T-cell (primary cell): ENCODE measurements around the gene NCF2. TPM values are rescaled to one million over a fixed set of nuclear protein-coding genes. Genes with fewer than 3 reads are reported as not detected.
A peak's percentile ranks its signal among the peaks of the same experiment; 100 is the strongest.
"Not testable (repeated sequence)": the region's sequence is repeated elsewhere in the genome, so short reads cannot be mapped to it uniquely, and the experiment has no call there.

Source experiments
- ATAC-seq, 4 experiments: fragments of 200-7000 bp in 3 of 4; fragments of 150-1000 bp in 1 of 4; cut with Tn5 transposase; replicated peaks in 1 of 4; 1 replicate in 3 of 4; 2 replicates in 1 of 4; pipeline ENCODE4 v1.10.0; 2021; ENCODE audit warnings: moderate library complexity in 3 of 4, mild to moderate bottlenecking in 2 of 4, moderate number of reproducible peaks in 1 of 4
- CTCF ChIA-PET, 2 donors: fragments of 300-600 bp; sonication (Branson Sonifier 250); formaldehyde crosslinking; loops; one replicate each; lab custom pipeline; 2022; ENCODE audit warnings: antibody characterized with exemption in 2 of 2; lab: Charles Lee
- POLR2A ChIA-PET, 2 donors: fragments of 300-600 bp; sonication (Branson Sonifier 250); formaldehyde crosslinking; loops; one replicate each; lab custom pipeline; 2022; ENCODE audit warnings: antibody characterized with exemption in 2 of 2; lab: Charles Lee
- DNase-seq, 35 experiments: peaks; one replicate each; pipeline versions ENCODE4 v3.0.0 to v3.0.0-alpha.2; 2013 to 2023
- H3K27ac ChIP-seq: one replicate; pipeline ENCODE4 v1.5.1; 2013; ENCODE audit warnings: low read length
- H3K27me3 ChIP-seq, 2 experiments: replicated peaks in 1 of 2; 1 replicate in 1 of 2; 2 replicates in 1 of 2; pipeline versions ENCODE4 v1.6.1 to v1.7.0; 2013; ENCODE audit warnings: low read length in 1 of 2, mixed read lengths in 1 of 2; ENCODE audit not compliant: control insufficient read depth in 2 of 2, insufficient read depth in 2 of 2; ENCODE audit errors: extremely low read depth in 1 of 2
- H3K36me3 ChIP-seq, 2 donors: 1 replicate in 1 of 2; 2 replicates in 1 of 2; pipeline versions ENCODE4 v1.6.1 to v1.7.0; 2013; ENCODE audit warnings: low read length in 1 of 2; ENCODE audit not compliant: control insufficient read depth in 2 of 2, insufficient read depth in 1 of 2; ENCODE audit errors: extremely low read depth in 1 of 2
- H3K4me1 ChIP-seq, 2 experiments: 1 replicate in 1 of 2; 2 replicates in 1 of 2; pipeline versions ENCODE4 v1.6.1 to v1.7.0; 2013; ENCODE audit warnings: low read length in 2 of 2, mixed read lengths in 1 of 2; ENCODE audit not compliant: insufficient read depth in 2 of 2, control insufficient read depth in 1 of 2; ENCODE audit errors: extremely low read depth in 1 of 2
- H3K4me3 ChIP-seq, 2 donors: 1 replicate in 1 of 2; 2 replicates in 1 of 2; pipeline versions ENCODE4 v1.5.1 to v1.7.0; 2013; ENCODE audit warnings: mild to moderate bottlenecking in 2 of 2, low read length in 1 of 2, moderate library complexity in 1 of 2; ENCODE audit not compliant: control insufficient read depth in 1 of 2; ENCODE audit errors: extremely low read depth in 1 of 2
- H3K9me3 ChIP-seq: 2 replicates; pipeline ENCODE4 v1.7.0; 2013
- H3K27ac Mint-ChIP-seq, 2 donors: one replicate each; pipeline ENCODE4 v1.8.0; 2020 to 2021; ENCODE audit warnings: mild to moderate bottlenecking in 2 of 2, mixed read lengths in 2 of 2
- H3K27me3 Mint-ChIP-seq, 2 donors: one replicate each; pipeline ENCODE4 v1.8.0; 2021 to 2022; ENCODE audit warnings: mixed read lengths in 2 of 2
- H3K36me3 Mint-ChIP-seq: one replicate; pipeline ENCODE4 v1.8.0; 2021; ENCODE audit warnings: mixed read lengths
- H3K4me1 Mint-ChIP-seq, 3 donors: one replicate each; pipeline ENCODE4 v1.8.0; 2020 to 2022; ENCODE audit warnings: mixed read lengths in 3 of 3, mild to moderate bottlenecking in 1 of 3
- H3K4me3 Mint-ChIP-seq, 3 donors: one replicate each; pipeline ENCODE4 v1.8.0; 2020 to 2022; ENCODE audit warnings: mild to moderate bottlenecking in 3 of 3, mixed read lengths in 3 of 3, moderate library complexity in 3 of 3
- H3K9me3 Mint-ChIP-seq, 3 donors: one replicate each; pipeline ENCODE4 v1.8.0; 2020 to 2022; ENCODE audit warnings: mixed read lengths in 3 of 3
- WGBS: methylation state at CpG from one replicate; pipeline ENCODE4 v1.1.5; 2013; ENCODE audit warnings: missing lambda C conversion rate; ENCODE audit not compliant: insufficient coverage; 5-methylcytosine and 5-hydroxymethylcytosine counted together
- total RNA-seq, 35 experiments: library from RNA in 6 of 35; stranded (reverse) in 6 of 35; fragments of 120-200 nt in 1 of 35; gene quantifications; one replicate each; pipeline versions ENCODE4 v1.2.1 to v1.2.4 and lab custom pipeline; 2013 to 2026

Gene NCF2
- total RNA-seq, 5 donors from 2014 or later (not counting 1 experiment from before 2014, with no cell fraction given) = 2.9 to 8.7 (median 4.0) TPM

GRCh38 chr1:183630748-183631147 lies 40.5 kb upstream of the NCF2 start:
- ATAC-seq = no peak
- ChIA-PET POLR2A (no interaction called here), CTCF (interaction anchor here (0.7 to 2.1 kb wide), 3 partner anchors 25 to 287 kb away, joined by 4 to 7 read pairs (median 7); no protein-coding TSS in a partner anchor)
- 34% methylated on average over 2 of the region's 2 CpGs for WGBS
- no peaks in the 10 kb centered on the region for H3K27me3 ChIP-seq
- Mint-ChIP-seq H3K36me3 (peaks cover 27% of the 10 kb centered on the region), H3K27ac (peak overlapping the region; percentile 21 to 80), H3K4me3 (peak overlapping the region; percentile 21 to 100 (median 32)), H3K9me3 (no peaks in the 10 kb centered on the region), H3K4me1 (peaks cover 65 to 72% (median 66%) of the 10 kb centered on the region in 3 donors), H3K27me3 (no peaks in the 10 kb centered on the region)
- H3K4me1 ChIP-seq = peaks cover 7 to 50% of the 10 kb centered on the region in 2 experiments
- no peak for DNase-seq
- H3K27ac ChIP-seq = no peak overlapping the region
- H3K36me3 ChIP-seq = peaks cover 0 to 49% of the 10 kb centered on the region in 2 donors
- H3K4me3 ChIP-seq = no peak overlapping the region
- no peaks in the 10 kb centered on the region for H3K9me3 ChIP-seq

- Histone ChIP-seq H3K4me1 (peaks cover 7 to 43% of the 10 kb centered on the region in 2 experiments), H3K9me3 (no peaks in the 10 kb centered on the region), H3K27me3 (no peaks in the 10 kb centered on the region), H3K4me3 (no peak overlapping the region), H3K36me3 (peaks cover 0 to 63% of the 10 kb centered on the region in 2 donors), H3K27ac (no peak overlapping the region)
- no peak for DNase-seq
- H3K4me3 Mint-ChIP-seq = peak overlapping the region in 1 of 3 donors; percentile 14
- H3K4me1 Mint-ChIP-seq = peaks cover 50 to 65% (median 56%) of the 10 kb centered on the region in 3 donors
- ChIA-PET CTCF (interaction anchor here (0.5 to 1.3 kb wide), 4 partner anchors 27 to 840 kb away, joined by 3 to 5 read pairs (median 4); no protein-coding TSS in a partner anchor), POLR2A (interaction anchor here in 1 of 2 donors (0.6 kb wide), 1 partner anchor 1040 kb away, joined by 3 read pairs; no protein-coding TSS in a partner anchor)
- H3K27ac Mint-ChIP-seq = peak overlapping the region; percentile 25 to 78
- peaks cover 34% of the 10 kb centered on the region for H3K36me3 Mint-ChIP-seq
- H3K9me3 Mint-ChIP-seq = no peaks in the 10 kb centered on the region
- no peaks in the 10 kb centered on the region for H3K27me3 Mint-ChIP-seq
- no peak for ATAC-seq
These were observed 38.3 kb upstream of the NCF2 start for GRCh38 chr1:183628537-183628936.

GRCh38 chr1:183626236-183626635 lies 36.0 kb upstream of the NCF2 start:
- H3K27ac ChIP-seq, DNase-seq, H3K27me3 ChIP-seq, H3K9me3 ChIP-seq, POLR2A ChIA-PET, H3K9me3 Mint-ChIP-seq, ATAC-seq, H3K27me3 Mint-ChIP-seq, H3K4me3 ChIP-seq, H3K4me3 Mint-ChIP-seq: not testable (repeated sequence)
- CTCF ChIA-PET = interaction anchor here (0.6 to 1.2 kb wide), 4 partner anchors 10 to 1030 kb away, joined by 3 to 5 read pairs (median 3); no protein-coding TSS in a partner anchor
- Histone ChIP-seq H3K4me1 (peaks cover 5 to 23% of the 10 kb centered on the region in 2 experiments), H3K36me3 (peaks cover 0 to 67% of the 10 kb centered on the region in 2 donors)
- Mint-ChIP-seq H3K27ac (peak overlapping the region; percentile 59 to 66), H3K36me3 (peaks cover 39% of the 10 kb centered on the region), H3K4me1 (peaks cover 31 to 49% (median 37%) of the 10 kb centered on the region in 3 donors)
- no CpG with 5 or more reads among the region's 3 CpGs for WGBS

GRCh38 chr1:183622884-183623785 lies 32.9 kb upstream of the NCF2 start:
- Histone ChIP-seq H3K36me3 (peaks cover 0 to 41% of the 10 kb centered on the region in 2 donors), H3K4me1 (peaks cover 3 to 4% of the 10 kb centered on the region in 2 experiments), H3K27ac (no peak overlapping the region), H3K4me3 (no peak overlapping the region), H3K9me3 (no peaks in the 10 kb centered on the region), H3K27me3 (no peaks in the 10 kb centered on the region)
- WGBS = 84% methylated on average over 8 of the region's 10 CpGs
- H3K27me3 Mint-ChIP-seq = no peaks in the 10 kb centered on the region
- H3K9me3 Mint-ChIP-seq = no peaks in the 10 kb centered on the region
- ATAC-seq (peak; percentile 88 to 98 (median 93)), DNase-seq (peak in 32 of 35 experiments; percentile 8 to 73 (median 34))
- POLR2A ChIA-PET = no interaction called here
- peaks cover 7 to 27% (median 7%) of the 10 kb centered on the region in 3 donors for H3K4me1 Mint-ChIP-seq
- H3K4me3 Mint-ChIP-seq = no peak overlapping the region
- H3K27ac Mint-ChIP-seq = peak overlapping the region; percentile 47 to 68
- H3K36me3 Mint-ChIP-seq = peaks cover 13% of the 10 kb centered on the region
- CTCF ChIA-PET = interaction anchor here in 1 of 2 donors (0.6 kb wide), 1 partner anchor 32 kb away, joined by 3 read pairs; no protein-coding TSS in a partner anchor

GRCh38 chr1:183622013-183622412 lies 31.8 kb upstream of the NCF2 start:
- H3K4me1 Mint-ChIP-seq = peaks cover 2 to 19% (median 6%) of the 10 kb centered on the region in 3 donors
- H3K27ac Mint-ChIP-seq = peak overlapping the region; percentile 32 to 68
- Histone ChIP-seq H3K36me3 (peaks cover 0 to 33% of the 10 kb centered on the region in 2 donors), H3K9me3 (no peaks in the 10 kb centered on the region), H3K4me1 (peaks cover 0 to under 1% of the 10 kb centered on the region in 2 experiments), H3K27ac (no peak overlapping the region), H3K27me3 (no peaks in the 10 kb centered on the region), H3K4me3 (no peak overlapping the region)
- CTCF ChIA-PET = no interaction called here
- H3K36me3 Mint-ChIP-seq = peaks cover 12% of the 10 kb centered on the region
- no peaks in the 10 kb centered on the region for H3K27me3 Mint-ChIP-seq
- no peak overlapping the region for H3K4me3 Mint-ChIP-seq
- no CpG with 5 or more reads among the region's 1 CpG for WGBS
- ATAC-seq (no peak), DNase-seq (no peak)
- H3K9me3 Mint-ChIP-seq = no peaks in the 10 kb centered on the region
- POLR2A ChIA-PET = no interaction called here

- no CpG with 5 or more reads among the region's 2 CpGs for WGBS
- ChIA-PET POLR2A (interaction anchor here in 1 of 2 donors (0.6 kb wide), 1 partner anchor 13 kb away, joined by 3 read pairs; no protein-coding TSS in a partner anchor), CTCF (no interaction called here)
- ATAC-seq = no peak
- no peaks in the 10 kb centered on the region for H3K9me3 ChIP-seq
- no peak overlapping the region for H3K27ac ChIP-seq
- H3K27me3 ChIP-seq = no peaks in the 10 kb centered on the region
- H3K36me3 Mint-ChIP-seq = peaks cover 10% of the 10 kb centered on the region
- H3K27me3 Mint-ChIP-seq = no peaks in the 10 kb centered on the region
- H3K4me1 Mint-ChIP-seq = peaks cover 0 to 12% (median 6%) of the 10 kb centered on the region in 3 donors
- no peaks in the 10 kb centered on the region for H3K9me3 Mint-ChIP-seq
- peak overlapping the region; percentile 10 to 62 for H3K27ac Mint-ChIP-seq
- H3K4me3 ChIP-seq = no peak overlapping the region
- H3K36me3 ChIP-seq = peaks cover 0 to 19% of the 10 kb centered on the region in 2 donors
- H3K4me1 ChIP-seq = no peaks in the 10 kb centered on the region
- H3K4me3 Mint-ChIP-seq = no peak overlapping the region
- DNase-seq = no peak
These were observed 30.1 kb upstream of the NCF2 start for GRCh38 chr1:183620311-183620710.
